ENCODE data around the gene DPEP1. TPM values are rescaled to one million over a fixed set of nuclear protein-coding genes. Genes with fewer than 3 reads are reported as not detected.

Gene DPEP1
- polyA plus RNA-seq, 1 donor: 29.0 TPM

GRCh38 chr16:89686520-89687091, 73.2 kb downstream of the DPEP1 start, which contains the start of gene CDK10:
Gene CDK10 (plus strand): TSS chr16:89686689. CDS start chr16:89686711, 22 bp downstream.
- DNase-seq: peak; percentile 87

GRCh38 chr16:89687092-89687940, 73.9 kb downstream of the DPEP1 start:
- peak; percentile 47 for DNase-seq

Other genes with a start within 250 kb of the DPEP1 start
- gene ANKRD11, start 123.1 kb upstream of the DPEP1 start, polyA plus RNA-seq (ENCODE audit: insufficient read length): 105 TPM
- gene SPG7, start 105.2 kb upstream of the DPEP1 start, polyA plus RNA-seq (ENCODE audit: insufficient read length): 140 TPM
- 1,395 TPM for gene RPL13, start 53.0 kb upstream of the DPEP1 start, polyA plus RNA-seq (ENCODE audit: insufficient read length)
- gene CPNE7, start 37.9 kb upstream of the DPEP1 start, polyA plus RNA-seq (ENCODE audit: insufficient read length): 4.0 TPM
- 56.1 TPM for gene CHMP1A, start 44.1 kb downstream of the DPEP1 start, polyA plus RNA-seq (ENCODE audit: insufficient read length)
- 15.5 TPM for gene SPATA33, start 44.2 kb downstream of the DPEP1 start, polyA plus RNA-seq (ENCODE audit: insufficient read length)
- 122 TPM for gene CDK10, start 73.0 kb downstream of the DPEP1 start, polyA plus RNA-seq (ENCODE audit: insufficient read length)
- gene SPATA2L, start 88.1 kb downstream of the DPEP1 start, polyA plus RNA-seq (ENCODE audit: insufficient read length): 4.3 TPM
- 12.6 TPM for gene VPS9D1, start 107.3 kb downstream of the DPEP1 start, polyA plus RNA-seq (ENCODE audit: insufficient read length)
- gene ZNF276, start 107.9 kb downstream of the DPEP1 start, polyA plus RNA-seq (ENCODE audit: insufficient read length): 26.1 TPM
- gene FANCA, start 203.0 kb downstream of the DPEP1 start, polyA plus RNA-seq (ENCODE audit: insufficient read length): 50.2 TPM
- 15.7 TPM for gene SPIRE2, start 214.8 kb downstream of the DPEP1 start, polyA plus RNA-seq (ENCODE audit: insufficient read length)